Gastroesophageal sphincter (tissue), 3 donors: ENCODE data around the gene SETDB1.

Source experiments
- EP300 ChIP-seq: sonication (generic); formaldehyde crosslinking; IDR thresholded peaks from one replicate; pipeline ENCODE4 v1.6.1; 2017; ENCODE audit warnings: antibody characterized with exemption, mild to moderate bottlenecking
- POLR2A ChIP-seq, 2 donors: fragments of 450-650 bp; IDR thresholded peaks; one replicate each; pipeline ENCODE4 v1.6.1; 2017; ENCODE audit warnings: antibody characterized with exemption in 2 of 2, mild to moderate bottlenecking in 2 of 2, moderate library complexity in 1 of 2
- TF ChIP-seq, protein P1 (sequence below), 4 experiments: fragments of 200-600 bp in 2 of 4; fragments of 450-650 bp in 2 of 4; sonication (generic) in 1 of 4; IDR thresholded peaks; one replicate each; pipeline ENCODE4 v1.5.1; 2017 to 2019; ENCODE audit warnings: antibody characterized with exemption in 4 of 4, mild to moderate bottlenecking in 2 of 4, moderate library complexity in 2 of 4

DNA sequence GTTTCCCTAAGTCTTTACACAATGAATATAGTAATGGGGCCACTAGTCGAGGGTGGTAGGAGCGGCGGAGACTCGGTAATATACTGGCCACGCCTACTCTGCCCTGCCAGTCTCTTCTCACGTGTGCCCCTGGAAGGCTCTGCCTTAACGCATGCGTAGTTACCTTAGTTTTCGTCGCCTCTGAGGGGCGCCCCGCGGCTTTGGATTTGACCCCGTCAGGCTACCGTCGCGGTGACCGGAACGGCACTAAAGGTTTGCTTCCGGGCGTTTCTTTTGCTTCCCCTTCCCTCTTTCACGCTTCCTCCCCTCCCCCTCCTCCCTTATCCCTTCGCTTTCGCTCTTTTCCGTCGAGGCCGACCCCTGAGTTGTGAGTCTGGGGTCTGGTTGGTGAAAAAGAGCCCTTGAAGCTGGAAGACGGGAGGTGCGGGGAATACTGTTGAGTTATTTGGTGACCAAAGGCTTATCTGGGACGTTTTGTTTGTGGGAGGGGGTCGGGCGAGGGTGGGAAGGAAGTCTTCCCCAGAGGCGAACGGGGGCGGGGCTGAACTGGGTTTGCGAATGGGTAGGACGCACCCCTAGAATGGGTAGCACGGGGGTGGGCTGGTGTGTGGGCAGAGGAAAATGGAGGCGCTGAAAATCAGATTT is at the start of gene SETDB1:
- TF ChIP-seq, protein P1, sequence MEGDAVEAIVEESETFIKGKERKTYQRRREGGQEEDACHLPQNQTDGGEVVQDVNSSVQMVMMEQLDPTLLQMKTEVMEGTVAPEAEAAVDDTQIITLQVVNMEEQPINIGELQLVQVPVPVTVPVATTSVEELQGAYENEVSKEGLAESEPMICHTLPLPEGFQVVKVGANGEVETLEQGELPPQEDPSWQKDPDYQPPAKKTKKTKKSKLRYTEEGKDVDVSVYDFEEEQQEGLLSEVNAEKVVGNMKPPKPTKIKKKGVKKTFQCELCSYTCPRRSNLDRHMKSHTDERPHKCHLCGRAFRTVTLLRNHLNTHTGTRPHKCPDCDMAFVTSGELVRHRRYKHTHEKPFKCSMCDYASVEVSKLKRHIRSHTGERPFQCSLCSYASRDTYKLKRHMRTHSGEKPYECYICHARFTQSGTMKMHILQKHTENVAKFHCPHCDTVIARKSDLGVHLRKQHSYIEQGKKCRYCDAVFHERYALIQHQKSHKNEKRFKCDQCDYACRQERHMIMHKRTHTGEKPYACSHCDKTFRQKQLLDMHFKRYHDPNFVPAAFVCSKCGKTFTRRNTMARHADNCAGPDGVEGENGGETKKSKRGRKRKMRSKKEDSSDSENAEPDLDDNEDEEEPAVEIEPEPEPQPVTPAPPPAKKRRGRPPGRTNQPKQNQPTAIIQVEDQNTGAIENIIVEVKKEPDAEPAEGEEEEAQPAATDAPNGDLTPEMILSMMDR (IDR thresholded peaks at IDR 0.05): peak in 1 of 4 experiments; percentile 29
- TF ChIP-seq POLR2A (IDR thresholded peaks at IDR 0.05) (no peak), EP300 (no peak)
